Muscle of leg (tissue), 11 donors: ENCODE data around the gene FAM9C. TPM values are rescaled to one million over a fixed set of nuclear protein-coding genes. Genes with fewer than 3 reads are reported as not detected.
A peak's percentile ranks its signal among the peaks of the same experiment; 100 is the strongest.
"Not testable (repeated sequence)": the region's sequence is repeated elsewhere in the genome, so short reads cannot be mapped to it uniquely, and the experiment has no call there.

Source experiments
- DNase-seq: peaks from one replicate; pipeline ENCODE4 v3.0.0; 2013
- H3K27ac ChIP-seq: one replicate; pipeline ENCODE4 v1.5.1; 2013; ENCODE audit warnings: mild to moderate bottlenecking, low read length, control low read depth
- H3K27me3 ChIP-seq: one replicate; pipeline ENCODE4 v1.6.1; 2013; ENCODE audit warnings: low read length; ENCODE audit not compliant: control insufficient read depth, insufficient read depth
- H3K36me3 ChIP-seq: one replicate; pipeline ENCODE4 v1.6.1; 2013; ENCODE audit warnings: low read length; ENCODE audit not compliant: control insufficient read depth, insufficient read depth
- H3K4me1 ChIP-seq: one replicate; pipeline ENCODE4 v1.6.1; 2013; ENCODE audit warnings: low read length; ENCODE audit not compliant: control insufficient read depth, insufficient read depth
- H3K4me3 ChIP-seq: one replicate; pipeline ENCODE4 v1.5.1; 2013; ENCODE audit warnings: low read length, control low read depth
- H3K9me3 ChIP-seq: replicated peaks from 2 replicates; pipeline ENCODE4 v1.6.1; 2013; ENCODE audit warnings: low read depth, low read length; ENCODE audit not compliant: control insufficient read depth
- WGBS: methylation state at CpG from one replicate; pipeline ENCODE4 v1.1.5; 2013; ENCODE audit warnings: missing lambda C conversion rate; ENCODE audit not compliant: insufficient coverage; 5-methylcytosine and 5-hydroxymethylcytosine counted together
- polyA plus RNA-seq, 8 donors: library from polyadenylated mRNA; unstranded; fragments of 120-200 nt; gene quantifications; one replicate each; pipeline versions ENCODE4 v1.2.1 to v1.2.3, GENCODE V29; 2013; ENCODE audit warnings: inconsistent platforms in 1 of 8, low replicate concordance in 1 of 8; ENCODE audit not compliant: insufficient read length in 8 of 8, insufficient read depth in 1 of 8
- total RNA-seq: library from RNA; stranded (reverse); fragments of 120-200 nt; gene quantifications from one replicate; pipeline ENCODE4 v1.2.4, GENCODE V29; 2013

The FAM9C gene
- total and polyA plus RNA-seq, 9 donors: 0.09 to 0.86 (median 0.32) TPM; not detected in 1

- H3K27ac ChIP-seq, H3K36me3 ChIP-seq, H3K4me3 ChIP-seq, DNase-seq, H3K4me1 ChIP-seq, H3K9me3 ChIP-seq, H3K27me3 ChIP-seq: not testable (repeated sequence)
- WGBS: 33% methylated on average over 1 of the region's 4 CpGs
Measured at GRCh38 chrX:13061215-13061708, 16.8 kb upstream of the FAM9C start.

DNA sequence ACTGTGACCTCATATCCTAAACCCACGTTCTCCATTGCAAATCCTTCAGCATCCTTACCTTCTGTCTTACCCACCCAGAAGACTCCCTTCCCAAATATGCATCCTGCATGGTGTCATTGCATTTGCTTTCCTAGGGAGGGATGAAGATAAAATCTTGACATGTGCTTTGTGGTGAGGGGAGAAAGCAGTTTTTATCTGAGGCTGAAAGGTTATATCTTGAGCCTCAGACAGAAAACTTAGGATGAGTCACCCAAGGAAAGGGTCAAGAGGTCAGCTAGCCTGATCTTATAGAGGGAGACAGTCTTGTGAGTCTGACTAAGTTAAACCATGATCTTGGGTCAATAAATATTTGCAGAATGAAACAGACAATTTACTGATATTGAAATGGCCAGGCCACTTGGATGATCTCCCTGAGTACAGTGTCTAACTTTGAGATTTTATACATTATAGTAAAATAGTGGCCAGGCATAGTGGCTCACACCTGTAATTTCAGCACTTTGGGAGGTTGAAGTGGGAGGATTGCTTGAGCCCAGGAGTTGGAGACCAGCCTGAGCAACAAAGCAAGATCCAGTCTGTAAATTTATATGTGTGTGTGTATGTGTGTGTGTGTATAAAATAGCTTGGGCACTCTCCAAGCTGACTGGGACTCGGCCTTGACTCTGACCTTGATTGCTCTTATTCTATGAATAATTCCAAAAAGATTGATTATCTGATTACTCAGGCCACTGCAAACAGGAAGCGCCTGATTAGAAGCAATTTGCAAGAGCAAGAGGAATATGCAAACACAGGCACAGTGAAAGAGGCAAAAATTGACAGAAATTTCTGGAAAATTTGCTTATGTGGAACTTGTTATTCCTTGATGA is 15.4 kb upstream of the FAM9C start:
- Histone ChIP-seq H3K9me3 (no peaks in the 10 kb centered on the region), H3K36me3 (no peaks in the 10 kb centered on the region), H3K4me1 (no peaks in the 10 kb centered on the region), H3K27ac (no peak overlapping the region), H3K27me3 (peaks cover 7% of the 10 kb centered on the region), H3K4me3 (no peak overlapping the region)
- no CpG with 5 or more reads among the region's 3 CpGs for WGBS
- DNase-seq: no peak

GRCh38 chrX:13055486-13055885 is 11.1 kb upstream of the FAM9C start:
- no peak for DNase-seq
- no peaks in the 10 kb centered on the region for H3K9me3 ChIP-seq
- WGBS: no CpG with 5 or more reads among the region's 1 CpG

DNA sequence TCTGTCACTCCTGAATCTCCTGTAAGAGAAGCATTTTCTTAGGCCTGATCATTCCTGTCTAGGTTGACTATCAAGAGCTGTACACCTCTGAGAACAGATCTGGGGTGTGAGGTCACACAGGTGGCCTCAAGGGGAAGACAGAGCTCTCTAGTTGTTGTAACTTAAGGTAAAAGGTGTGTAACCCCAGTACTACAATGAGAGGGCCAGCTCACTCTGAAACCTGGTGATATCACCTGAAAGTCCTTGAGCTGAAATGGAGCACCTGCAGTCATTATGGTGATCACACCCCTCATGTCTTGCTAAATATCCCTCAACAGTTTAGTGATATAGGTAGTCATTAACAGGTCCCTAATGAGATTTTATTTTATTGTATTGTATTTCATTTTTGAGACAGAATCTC is 8.8 kb upstream of the FAM9C start:
- peaks cover 3% of the 10 kb centered on the region for H3K4me1 ChIP-seq
- no peaks in the 10 kb centered on the region for H3K36me3 ChIP-seq
- no peaks in the 10 kb centered on the region for H3K9me3 ChIP-seq
- no peak for DNase-seq
- H3K4me3 ChIP-seq: no peak overlapping the region
- H3K27me3 ChIP-seq: peaks cover 12% of the 10 kb centered on the region
- H3K27ac ChIP-seq: no peak overlapping the region

More at GRCh38 chrX:13055486-13055885, 11.1 kb upstream of the FAM9C start:
- peaks cover 3% of the 10 kb centered on the region for H3K4me1 ChIP-seq
- H3K27me3 ChIP-seq: peaks cover 15% of the 10 kb centered on the region
- H3K36me3 ChIP-seq: no peaks in the 10 kb centered on the region
- H3K27ac ChIP-seq: no peak overlapping the region
- H3K4me3 ChIP-seq: no peak overlapping the region

DNA sequence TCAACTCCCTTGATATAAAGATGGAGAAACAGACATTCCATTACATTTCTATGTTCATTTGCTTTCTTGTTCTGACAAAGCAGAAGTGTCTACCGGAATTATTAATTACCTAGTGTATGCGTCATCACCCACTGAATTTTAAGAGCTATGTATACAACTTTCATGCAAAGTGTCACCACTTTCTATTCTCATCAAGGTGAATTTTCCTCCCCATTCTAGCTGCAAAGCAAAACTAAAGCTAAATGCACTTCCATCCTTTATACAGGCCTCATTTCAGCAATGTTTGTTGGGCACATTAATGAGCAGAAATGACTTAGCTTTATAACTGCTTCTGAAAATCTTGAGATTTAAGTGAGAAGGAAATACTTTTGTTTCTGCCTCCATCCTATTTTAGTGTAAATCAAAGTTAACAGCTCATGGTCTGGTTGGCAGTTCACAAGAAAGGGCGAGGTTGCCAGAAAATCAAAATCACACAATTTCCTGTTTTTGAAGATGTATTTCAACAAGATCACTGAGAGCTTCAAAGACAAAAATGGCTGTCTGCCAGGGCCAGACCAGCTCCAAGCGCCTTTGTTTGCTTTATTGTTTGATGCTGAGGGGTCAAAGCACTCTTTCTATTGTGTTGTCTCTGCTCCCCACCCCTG is 7.2 kb upstream of the FAM9C start:
- H3K36me3 ChIP-seq: no peaks in the 10 kb centered on the region
- peak overlapping the region; percentile 9 for H3K27ac ChIP-seq
- H3K4me3 ChIP-seq: no peak overlapping the region
- no peaks in the 10 kb centered on the region for H3K9me3 ChIP-seq
- DNase-seq: peak; percentile 32
- H3K27me3 ChIP-seq: peaks cover 19% of the 10 kb centered on the region
- 80% methylated on average over 2 of the region's 4 CpGs for WGBS
- H3K4me1 ChIP-seq: peaks cover 8% of the 10 kb centered on the region

DNA sequence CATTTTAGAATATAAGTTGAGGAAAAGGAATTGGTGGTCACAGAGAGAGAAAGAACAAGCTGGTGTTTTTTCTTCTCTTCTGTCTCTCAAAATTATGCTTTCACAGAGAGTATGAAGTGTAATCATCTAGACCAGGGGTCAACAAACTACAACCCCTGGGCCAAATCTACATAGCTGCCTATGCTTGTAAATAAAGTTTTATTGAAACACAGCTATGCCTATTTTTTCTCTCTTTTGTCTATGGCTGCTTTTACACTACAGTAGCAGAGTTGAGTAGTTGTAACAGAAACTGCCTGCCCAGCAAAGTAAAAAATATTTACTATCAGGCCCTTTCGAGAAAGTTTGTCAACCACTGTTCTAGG is 6.7 kb upstream of the FAM9C start:
- no peaks in the 10 kb centered on the region for H3K9me3 ChIP-seq
- peak overlapping the region; percentile 13 for H3K27ac ChIP-seq
- no peaks in the 10 kb centered on the region for H3K36me3 ChIP-seq
- H3K4me1 ChIP-seq: peaks cover 8% of the 10 kb centered on the region
- DNase-seq: no peak
- no CpG with 5 or more reads among the region's 1 CpG for WGBS
- peaks cover 19% of the 10 kb centered on the region for H3K27me3 ChIP-seq
- no peak overlapping the region for H3K4me3 ChIP-seq

GRCh38 chrX:13050151-13050550 is 5.7 kb upstream of the FAM9C start:
- no peak for DNase-seq
- WGBS: 79% methylated on average over 2 of the region's 4 CpGs
- peaks cover 17% of the 10 kb centered on the region for H3K27me3 ChIP-seq
- no peak overlapping the region for H3K27ac ChIP-seq
- H3K36me3 ChIP-seq: no peaks in the 10 kb centered on the region
- no peak overlapping the region for H3K4me3 ChIP-seq
- H3K4me1 ChIP-seq: peaks cover 8% of the 10 kb centered on the region
- H3K9me3 ChIP-seq: no peaks in the 10 kb centered on the region

DNA sequence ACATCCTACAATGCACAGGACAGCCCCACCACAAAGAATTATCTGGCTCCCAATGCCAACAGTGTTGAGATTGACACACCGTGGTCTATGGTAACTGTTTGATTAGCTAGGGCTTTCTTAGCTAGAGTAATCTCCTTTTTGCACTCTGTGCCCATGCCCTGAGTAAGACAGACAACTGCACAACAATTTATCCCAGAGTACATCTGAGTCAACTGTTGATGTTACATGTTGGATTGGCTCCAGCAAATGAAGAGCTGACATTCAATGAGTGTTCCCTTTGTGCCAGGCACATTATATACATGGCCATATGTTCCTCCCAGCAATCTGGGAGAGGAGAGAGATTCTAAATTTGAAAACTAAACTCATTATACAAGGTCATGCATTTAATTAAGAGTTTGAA is 3.9 kb upstream of the FAM9C start:
- H3K9me3 ChIP-seq: no peaks in the 10 kb centered on the region
- no peak overlapping the region for H3K27ac ChIP-seq
- H3K36me3 ChIP-seq: no peaks in the 10 kb centered on the region
- H3K4me3 ChIP-seq: no peak overlapping the region
- DNase-seq: peak; percentile 49
- H3K27me3 ChIP-seq: peaks cover 14% of the 10 kb centered on the region
- WGBS: no CpG with 5 or more reads among the region's 1 CpG
- H3K4me1 ChIP-seq: peaks cover 8% of the 10 kb centered on the region

GRCh38 chrX:13047759-13048158 is 3.3 kb upstream of the FAM9C start:
- WGBS: no CpG with 5 or more reads among the region's 3 CpGs
- H3K27ac ChIP-seq: no peak overlapping the region

GRCh38 chrX:13046141-13046855 is 1.9 kb upstream of the FAM9C start:
- H3K4me3 ChIP-seq: no peak overlapping the region
- H3K27ac ChIP-seq: peak overlapping the region; percentile 13
- H3K27me3 ChIP-seq: peaks cover 7% of the 10 kb centered on the region
- H3K36me3 ChIP-seq: no peaks in the 10 kb centered on the region
- DNase-seq: peak; percentile 64
- H3K9me3 ChIP-seq: no peaks in the 10 kb centered on the region
- H3K4me1 ChIP-seq: peaks cover 5% of the 10 kb centered on the region
- no CpG with 5 or more reads among the region's 1 CpG for WGBS

More at GRCh38 chrX:13047759-13048158, 3.3 kb upstream of the FAM9C start:
- Histone ChIP-seq H3K36me3 (no peaks in the 10 kb centered on the region), H3K27me3 (peaks cover 12% of the 10 kb centered on the region), H3K4me1 (peaks cover 8% of the 10 kb centered on the region), H3K9me3 (no peaks in the 10 kb centered on the region), H3K4me3 (no peak overlapping the region)
- DNase-seq: no peak
